Heart right ventricle (tissue), 16 donors: ENCODE results near the gene EVX2. TPM values are rescaled to one million over a fixed set of nuclear protein-coding genes. Genes with fewer than 3 reads are reported as not detected.

Source experiments
- ATAC-seq, 8 donors: fragments of 200-7000 bp; cut with Tn5 transposase; one replicate each; pipeline ENCODE4 v1.9.1; 2020; ENCODE audit warnings: mild to moderate bottlenecking in 8 of 8, moderate library complexity in 8 of 8, moderate number of reproducible peaks in 1 of 8
- DNase-seq, 2 donors: peaks; one replicate each; pipeline ENCODE4 v3.0.0-alpha.2; 2020
- H3K27ac ChIP-seq, 10 donors: fragments of 200-600 bp; sonication (generic) in 2 of 10; one replicate each; pipeline versions ENCODE4 v1.5.0 to v1.8.0; 2020 to 2022; ENCODE audit warnings: mild to moderate bottlenecking in 3 of 10
- H3K27me3 ChIP-seq, 7 donors: fragments of 200-600 bp; one replicate each; pipeline ENCODE4 v1.8.0; 2021 to 2022; ENCODE audit warnings: mild to moderate bottlenecking in 2 of 7
- H3K36me3 ChIP-seq, 9 donors: fragments of 200-600 bp; sonication (generic) in 1 of 9; one replicate each; pipeline versions ENCODE4 v1.5.0 to v1.8.0; 2020 to 2022; ENCODE audit warnings: mild to moderate bottlenecking in 2 of 9
- H3K4me1 ChIP-seq, 9 donors: fragments of 200-600 bp; sonication (generic) in 1 of 9; one replicate each; pipeline versions ENCODE4 v1.5.0 to v1.8.0; 2020 to 2022; ENCODE audit warnings: mild to moderate bottlenecking in 4 of 9
- H3K4me3 ChIP-seq, 10 donors: fragments of 200-600 bp; sonication (generic) in 2 of 10; one replicate each; pipeline versions ENCODE4 v1.5.0 to v1.8.0; 2020 to 2022; ENCODE audit warnings: mild to moderate bottlenecking in 7 of 10, moderate library complexity in 2 of 10
- H3K9me3 ChIP-seq, 11 donors: fragments of 200-600 bp in 10 of 11; sonication (generic) in 2 of 11; one replicate each; pipeline versions ENCODE4 v1.5.0 to v1.8.0; 2013 to 2022; ENCODE audit warnings: mild to moderate bottlenecking in 2 of 11, control low read depth in 1 of 11, moderate library complexity in 1 of 11
- WGBS, 2 donors: extraction: QIAGEN DNeasy Blood & Tissue Kit; methylation state at CpG; one replicate each; pipeline ENCODE4 v1.1.7; 2013; ENCODE audit warnings: inconsistent platforms in 1 of 2; 5-methylcytosine and 5-hydroxymethylcytosine counted together
- intact Hi-C, 10 donors: fragments of 100-400 bp; cut with DNase I; formaldehyde crosslinking; loops; one replicate each; pipeline versions ENCODE4 v1.11.1 to v1.14.2; 2022
- long read RNA-seq, 3 donors: library from polyadenylated mRNA; unstranded; transcript quantifications; one replicate each; pipeline ENCODE4 v2.0.0, GENCODE V29; 2020 to 2021
- polyA plus RNA-seq, 2 donors: library from polyadenylated mRNA; stranded (reverse); fragments of 200-250 nt; gene quantifications; one replicate each; pipeline ENCODE4 v1.2.3, GENCODE V29; 2013
- total RNA-seq, 10 donors: library from RNA; stranded (reverse); fragmentation: NEBNext Ultra II Directional in 3 of 10; extraction: Animal tissue kit (Norgen Biotek cat#: 25700) in 3 of 10; gene quantifications; one replicate each; pipeline versions ENCODE4 v1.2.1 to v1.2.4, GENCODE V29; 2021 to 2023
- TF ChIP-seq, protein P1 (sequence below), 9 donors: fragments of 200-600 bp; sonication (generic) in 2 of 9; IDR thresholded peaks; one replicate each; pipeline versions ENCODE4 v1.5.0 to v1.8.0; 2021 to 2022; ENCODE audit warnings: antibody characterized with exemption in 9 of 9, mild to moderate bottlenecking in 5 of 9, moderate library complexity in 1 of 9
- donor health status: Arrhythmogenic right ventricular cardiomyopathy.
- donor health status: ischemic (EF 13 %, LVEDD 7.1; RV severe dilation, severe dysfunction).
- donor health status: healthy with polysubstance abuse.
- donor health status: DM: no; HTN: yes; CAD: no.
- donor health status: DM: no; HTN: no; CAD: no.
- donor health status: ischemic (EF 25% LVEDD 6.9; RV normal size, moderate dysfunction).
- donor health status: ischemic (EF 25% LVEDD 5.7; RV mildly dilated, moderate dysfunction).
- donor health status: healthy.
- donor health status: DM: yes; HTN: yes; CAD: no.
- donor health status: Ischemic cardiomyopathy.
- donor health status: ischemic (EF 35%, LVEDD 5.7; RV mildly dilated, moderate dysfunction).
- donor health status: nonischemic (EF 11% LVEDD 7.7; RV severe dilation, severe dysfunction).
- donor health status: DM: yes; HTN: yes; CAD: no.
- donor health status: PGD.
- donor health status: ischemic (EF 29% LVEDD 5.4; RV normal size, mild dysfunction).
- donor health status: nonischemic (EF 23%, LVEDD 6.1; RV moderate dilation, normal function).

The EVX2 gene
- total RNA-seq: not detected
- polyA plus RNA-seq: not detected
- long read RNA-seq, donor 1: 0 reads
- long read RNA-seq, donor 2: 0 reads
- long read RNA-seq, donor 3: 0 reads

DNA sequence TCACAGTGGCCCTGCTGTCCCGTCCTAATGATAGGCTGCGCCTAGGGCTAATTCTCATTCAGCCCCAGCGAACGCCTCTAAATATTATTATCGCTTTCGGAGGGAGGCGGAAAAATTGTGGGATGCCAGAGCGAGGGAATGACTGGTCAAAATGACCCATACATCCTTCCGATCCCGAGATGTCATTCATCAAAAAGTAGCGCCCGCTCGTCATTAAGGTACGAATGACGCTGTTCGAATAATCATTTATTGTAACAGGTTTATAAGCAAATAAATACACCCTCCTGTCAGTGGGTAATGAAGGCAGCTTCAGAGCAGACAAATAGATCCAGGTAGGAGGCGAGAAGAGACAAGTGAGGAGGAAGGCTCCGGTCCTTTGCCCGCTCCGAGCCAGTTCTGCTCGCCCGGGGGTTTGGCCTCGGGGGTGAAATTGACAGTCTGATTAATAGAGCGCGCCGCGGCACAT is at the start of gene EVX2:
Gene EVX2 (minus strand): TSS at position 167 of the 466 bp plus-strand sequence. CDS start 186 bp downstream, outside the sequence.
- Histone ChIP-seq H3K4me3 (no peak within 1 kb of the TSS), H3K9me3 (peaks cover 0 to 11% (median 0%) of the 10 kb centered on the region in 11 donors), H3K27ac (no peak within 1 kb of the TSS), H3K36me3 (peaks cover 0 to 3% (median 0%) of the 10 kb centered on the region in 9 donors), H3K4me1 (peaks cover 0 to 75% (median 31%) of the 10 kb centered on the region in 9 donors), H3K27me3 (peaks cover 78 to 100% (median 98%) of the 10 kb centered on the region in 7 donors)
- ATAC-seq (no peak), DNase-seq (no peak)
- TF ChIP-seq, protein P1, sequence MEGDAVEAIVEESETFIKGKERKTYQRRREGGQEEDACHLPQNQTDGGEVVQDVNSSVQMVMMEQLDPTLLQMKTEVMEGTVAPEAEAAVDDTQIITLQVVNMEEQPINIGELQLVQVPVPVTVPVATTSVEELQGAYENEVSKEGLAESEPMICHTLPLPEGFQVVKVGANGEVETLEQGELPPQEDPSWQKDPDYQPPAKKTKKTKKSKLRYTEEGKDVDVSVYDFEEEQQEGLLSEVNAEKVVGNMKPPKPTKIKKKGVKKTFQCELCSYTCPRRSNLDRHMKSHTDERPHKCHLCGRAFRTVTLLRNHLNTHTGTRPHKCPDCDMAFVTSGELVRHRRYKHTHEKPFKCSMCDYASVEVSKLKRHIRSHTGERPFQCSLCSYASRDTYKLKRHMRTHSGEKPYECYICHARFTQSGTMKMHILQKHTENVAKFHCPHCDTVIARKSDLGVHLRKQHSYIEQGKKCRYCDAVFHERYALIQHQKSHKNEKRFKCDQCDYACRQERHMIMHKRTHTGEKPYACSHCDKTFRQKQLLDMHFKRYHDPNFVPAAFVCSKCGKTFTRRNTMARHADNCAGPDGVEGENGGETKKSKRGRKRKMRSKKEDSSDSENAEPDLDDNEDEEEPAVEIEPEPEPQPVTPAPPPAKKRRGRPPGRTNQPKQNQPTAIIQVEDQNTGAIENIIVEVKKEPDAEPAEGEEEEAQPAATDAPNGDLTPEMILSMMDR (IDR thresholded peaks at IDR 0.05): no peak
- intact Hi-C loops: loop anchor here in 1 of 10 donors (5.0 kb wide), 1 partner anchor 402 kb away; no protein-coding TSS in a partner anchor
- WGBS, 2 donors: 7 to 10% methylated on average over 27 of the region's 27 CpGs

DNA sequence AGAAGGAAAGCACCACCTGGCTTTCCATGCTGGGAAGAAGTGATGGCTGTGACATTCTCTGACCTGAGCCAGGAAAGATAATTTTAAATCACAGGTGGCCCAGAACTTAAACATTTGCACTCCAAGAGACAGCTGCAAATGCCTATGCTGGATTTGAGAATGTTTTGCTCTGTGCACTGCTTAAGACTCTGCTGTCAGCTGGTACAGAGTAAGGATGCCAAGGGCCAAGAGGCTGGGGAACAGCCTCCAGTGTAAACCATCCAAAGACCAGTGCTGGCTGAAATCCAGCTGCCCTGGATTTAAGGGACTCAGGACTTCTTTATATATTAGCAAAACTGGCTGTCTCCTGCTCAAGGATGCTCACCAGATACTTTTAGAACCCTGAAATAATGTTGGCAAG is 49.6 kb upstream of the EVX2 start:
- intact Hi-C loops: loop anchor here in 2 of 10 donors (5.0 to 10.0 kb wide), 2 partner anchors 319 to 681 kb away; no protein-coding TSS in a partner anchor
- no peak overlapping the region for H3K27ac ChIP-seq
- H3K36me3 ChIP-seq: no peaks in the 10 kb centered on the region
- peaks cover 55 to 100% (median 97%) of the 10 kb centered on the region in 7 donors for H3K27me3 ChIP-seq
- DNase-seq (no peak), ATAC-seq (no peak)
- no peaks in the 10 kb centered on the region for H3K9me3 ChIP-seq
- peaks cover 0 to 43% (median 16%) of the 10 kb centered on the region in 9 donors for H3K4me1 ChIP-seq
- TF ChIP-seq, protein P1 (IDR thresholded peaks at IDR 0.05): no peak
- no peak overlapping the region for H3K4me3 ChIP-seq

- DNase-seq (no peak), ATAC-seq (no peak)
- intact Hi-C loops: loop anchor here in 2 of 10 donors (5.0 to 10.0 kb wide), 2 partner anchors 320 to 682 kb away; no protein-coding TSS in a partner anchor
- Histone ChIP-seq H3K36me3 (no peaks in the 10 kb centered on the region), H3K4me1 (peaks cover 0 to 47% (median 16%) of the 10 kb centered on the region in 9 donors), H3K27ac (peak overlapping the region in 1 of 10 donors; percentile 0), H3K4me3 (peak overlapping the region in 6 of 10 donors; percentile 2 to 51 (median 26)), H3K27me3 (peaks cover 52 to 99% (median 96%) of the 10 kb centered on the region in 7 donors), H3K9me3 (no peaks in the 10 kb centered on the region)
- TF ChIP-seq, protein P1 (IDR thresholded peaks at IDR 0.05): no peak
- WGBS, 2 donors: 9 to 16% methylated on average over 33 of the region's 33 CpGs
Observed at GRCh38 chr2:176132205-176133171, 48.7 kb upstream of the EVX2 start.

GRCh38 chr2:176131848-176132158 is 48.0 kb upstream of the EVX2 start:
- ATAC-seq (no peak), DNase-seq (no peak)
- Histone ChIP-seq H3K4me3 (peak overlapping the region in 3 of 10 donors; percentile 2 to 51 (median 36)), H3K27me3 (peaks cover 46 to 99% (median 96%) of the 10 kb centered on the region in 7 donors), H3K36me3 (no peaks in the 10 kb centered on the region), H3K9me3 (no peaks in the 10 kb centered on the region), H3K27ac (peak overlapping the region in 1 of 10 donors; percentile 80), H3K4me1 (peaks cover 0 to 51% (median 14%) of the 10 kb centered on the region in 9 donors)
- intact Hi-C loops: loop anchor here in 2 of 10 donors (5.0 to 10.0 kb wide), 2 partner anchors 320 to 683 kb away; no protein-coding TSS in a partner anchor
- 23 to 27% methylated on average over 4 of the region's 4 CpGs for WGBS, 2 donors
- TF ChIP-seq, protein P1 (IDR thresholded peaks at IDR 0.05): no peak
